Hepatocyte (in vitro differentiated cells): Measurements from ENCODE around the gene LRP3. TPM values are rescaled to one million over a fixed set of nuclear protein-coding genes. Genes with fewer than 3 reads are reported as not detected.
A peak's percentile ranks its signal among the peaks of the same experiment; 100 is the strongest.

Experiments
- DNase-seq: peaks from one replicate; pipeline ENCODE4 v3.0.0-alpha.2; 2016; ENCODE audit warnings: low spot score
- H2AFZ ChIP-seq: fragments of 200-600 bp; sonication (generic); 2 replicates; pipeline ENCODE4 v1.6.0; 2016; ENCODE audit warnings: antibody characterized with exemption, mild to moderate bottlenecking
- H3K27ac ChIP-seq: fragments of 200-600 bp; sonication (generic); 2 replicates; pipeline ENCODE4 v1.5.1; 2016; ENCODE audit warnings: mild to moderate bottlenecking
- H3K27me3 ChIP-seq: fragments of 200-600 bp; sonication (generic); 2 replicates; pipeline ENCODE4 v1.6.1; 2016
- H3K36me3 ChIP-seq: fragments of 200-600 bp; sonication (generic); replicated peaks from 2 replicates; pipeline ENCODE4 v1.5.1; 2016; ENCODE audit warnings: low read depth; ENCODE audit not compliant: insufficient read depth
- H3K4me1 ChIP-seq: fragments of 200-600 bp; sonication (generic); 2 replicates; pipeline ENCODE4 v1.5.1; 2016; ENCODE audit warnings: mild to moderate bottlenecking, moderate library complexity; ENCODE audit not compliant: insufficient read depth
- H3K4me2 ChIP-seq: fragments of 200-600 bp; sonication (generic); 2 replicates; pipeline ENCODE4 v1.6.0; 2016
- H3K4me3 ChIP-seq: fragments of 200-600 bp; sonication (generic); 2 replicates; pipeline ENCODE4 v1.5.1; 2016; ENCODE audit warnings: mild to moderate bottlenecking
- H3K79me2 ChIP-seq: fragments of 200-600 bp; sonication (generic); 2 replicates; pipeline ENCODE4 v1.6.0; 2017; ENCODE audit warnings: mild to moderate bottlenecking
- H3K9me2 ChIP-seq: fragments of 200-600 bp; sonication (generic); replicated peaks from 2 replicates; pipeline ENCODE4 v1.6.0; 2017; ENCODE audit warnings: mild to moderate bottlenecking; ENCODE audit not compliant: insufficient read depth
- H3K9me3 ChIP-seq: fragments of 200-600 bp; sonication (generic); 2 replicates; pipeline ENCODE4 v1.5.1; 2016; ENCODE audit warnings: low read depth, mild to moderate bottlenecking
- H4K20me1 ChIP-seq: fragments of 200-600 bp; sonication (generic); 2 replicates; pipeline ENCODE4 v1.6.0; 2016; ENCODE audit warnings: mild to moderate bottlenecking; ENCODE audit not compliant: insufficient read depth, poor library complexity, severe bottlenecking
- CTCF ChIP-seq: fragments of 200-600 bp; sonication (generic); IDR thresholded peaks from 2 replicates; pipeline ENCODE4 v1.5.1; 2016; ENCODE audit warnings: antibody characterized with exemption, mild to moderate bottlenecking; ENCODE audit not compliant: poor library complexity
- EZH2 ChIP-seq: fragments of 200-600 bp; sonication (generic); IDR thresholded peaks from 2 replicates; pipeline ENCODE4 v1.6.1; 2016; ENCODE audit warnings: antibody characterized with exemption, mild to moderate bottlenecking, borderline replicate concordance
- EZH2phosphoT487 ChIP-seq: fragments of 200-600 bp; sonication (generic); IDR thresholded peaks from one replicate; pipeline ENCODE4 v1.6.1; 2018; ENCODE audit warnings: antibody characterized with exemption, mild to moderate bottlenecking, low read depth, moderate library complexity; ENCODE audit not compliant: unreplicated experiment, severe bottlenecking
- WGBS: methylation state at CpG from one replicate; pipeline ENCODE4 v1.1.6; 2016; ENCODE audit warnings: low lambda C conversion rate; ENCODE audit errors: missing lambda C conversion rate; 5-methylcytosine and 5-hydroxymethylcytosine counted together
- polyA plus RNA-seq: library from polyadenylated mRNA; unstranded; fragments of >200 nt; fragmentation: Nextera tagmentation; extraction: Ambion mirVana; gene quantifications from 2 replicates; pipeline ENCODE4 v1.2.1, GENCODE V29; 2016
- total RNA-seq: library from RNA; depleted of rRNA; stranded (reverse); fragments of >200 nt; gene quantifications from 2 replicates; pipeline ENCODE4 v1.2.3, GENCODE V29; 2014

The LRP3 gene
- total and polyA plus RNA-seq, 2 experiments from 2014 or later = 37.4 to 44.0 TPM

GRCh38 chr19:33245948-33246708 lies 52.0 kb downstream of the LRP3 start:
- TF ChIP-seq EZH2phosphoT487 (no peak), CTCF (peak; percentile 34), EZH2 (no peak)
- H3K27ac ChIP-seq = no peak overlapping the region
- no peaks in the 10 kb centered on the region for H3K79me2 ChIP-seq
- H3K9me3 ChIP-seq = no peaks in the 10 kb centered on the region
- H3K4me2 ChIP-seq = no peak overlapping the region
- no peak overlapping the region for H3K4me3 ChIP-seq
- H3K9me2 ChIP-seq = no peaks in the 10 kb centered on the region
- peaks cover 6% of the 10 kb centered on the region for H3K4me1 ChIP-seq
- no peak for DNase-seq
- no peak overlapping the region for H2AFZ ChIP-seq
- 81% methylated on average over 7 of the region's 7 CpGs for WGBS
- H3K36me3 ChIP-seq = no peaks in the 10 kb centered on the region
- H4K20me1 ChIP-seq = no peaks in the 10 kb centered on the region
- no peaks in the 10 kb centered on the region for H3K27me3 ChIP-seq

GRCh38 chr19:33246709-33247440 lies 52.7 kb downstream of the LRP3 start:
- WGBS = 90% methylated on average over 7 of the region's 7 CpGs
- Histone ChIP-seq H3K79me2 (no peaks in the 10 kb centered on the region), H3K9me2 (no peaks in the 10 kb centered on the region), H2AFZ (no peak overlapping the region), H3K27ac (no peak overlapping the region), H3K4me2 (no peak overlapping the region), H3K4me1 (no peaks in the 10 kb centered on the region), H3K9me3 (no peaks in the 10 kb centered on the region), H3K36me3 (no peaks in the 10 kb centered on the region), H3K27me3 (no peaks in the 10 kb centered on the region), H3K4me3 (no peak overlapping the region), H4K20me1 (no peaks in the 10 kb centered on the region)
- no peak for DNase-seq
- TF ChIP-seq CTCF (no peak), EZH2 (no peak), EZH2phosphoT487 (no peak)

- no peak overlapping the region for H3K4me3 ChIP-seq
- H4K20me1 ChIP-seq = no peaks in the 10 kb centered on the region
- H3K36me3 ChIP-seq = no peaks in the 10 kb centered on the region
- no peaks in the 10 kb centered on the region for H3K79me2 ChIP-seq
- H3K9me2 ChIP-seq = no peaks in the 10 kb centered on the region
- no peak overlapping the region for H2AFZ ChIP-seq
- H3K27ac ChIP-seq = no peak overlapping the region
- no peaks in the 10 kb centered on the region for H3K9me3 ChIP-seq
- no peaks in the 10 kb centered on the region for H3K4me1 ChIP-seq
- 100% methylated on average over 1 of the region's 1 CpG for WGBS
- no peak overlapping the region for H3K4me2 ChIP-seq
- H3K27me3 ChIP-seq = no peaks in the 10 kb centered on the region
- no peak for DNase-seq
- no peak for TF ChIP-seq EZH2
- TF ChIP-seq EZH2phosphoT487 = no peak
- TF ChIP-seq CTCF = no peak
Observed at GRCh38 chr19:33247441-33247819, 53.3 kb downstream of the LRP3 start.
